ENCODE measurements around the gene ADGRV1. TPM values are rescaled to one million over a fixed set of nuclear protein-coding genes. Genes with fewer than 3 reads are reported as not detected.

The ADGRV1 gene
- total RNA-seq, 1 experiment from 2014 or later: 64.8 TPM

GRCh38 chr5:90912476-90912875 is 353.9 kb downstream of the ADGRV1 start:
- Histone ChIP-seq H3K9me3 (ENCODE audit: control insufficient read depth, low read depth, low read length) (no peaks in the 10 kb centered on the region), H4K91ac (ENCODE audit: insufficient read length, low read depth, low read length) (no peak overlapping the region), H4K5ac (ENCODE audit: insufficient read length, low read depth, low read length) (no peak overlapping the region), H3K23me2 (ENCODE audit: insufficient read length, low read depth, low read length, poor library complexity, severe bottlenecking) (no peaks in the 10 kb centered on the region), H3K79me1 (ENCODE audit: insufficient read depth, low read depth, low read length, poor library complexity, severe bottlenecking) (no peaks in the 10 kb centered on the region), H3K14ac (ENCODE audit: insufficient read depth, low read length) (no peak overlapping the region), H2AFZ (ENCODE audit: low read length) (no peak overlapping the region), H3K4me1 (ENCODE audit: insufficient read depth, low read length) (no peaks in the 10 kb centered on the region; the same call in 1 of the 2 replicates), H3K23ac (ENCODE audit: insufficient read length, low read depth, low read length) (no peak overlapping the region), H3K79me2 (ENCODE audit: insufficient read depth, low read length) (no peaks in the 10 kb centered on the region), H3K4me2 (ENCODE audit: insufficient read depth, insufficient read length, low read length) (no peak overlapping the region), H2BK5ac (ENCODE audit: insufficient read length, low read length) (no peak overlapping the region), H3K4ac (ENCODE audit: low read depth, low read length) (no peak overlapping the region), H2BK15ac (ENCODE audit: low read depth, low read length) (no peak overlapping the region), H3K18ac (ENCODE audit: insufficient read length, low read depth, low read length) (no peak overlapping the region), H3T11ph (ENCODE audit: low read length) (no peak overlapping the region), H3K27ac (ENCODE audit: insufficient read length, low read depth, low read length) (no peak overlapping the region), H3K27me3 (ENCODE audit: insufficient read depth, low read length) (no peaks in the 10 kb centered on the region), H3K9ac (ENCODE audit: extremely low read depth, insufficient read length, low read length) (no peak overlapping the region), H4K8ac (replicated peaks; ENCODE audit: insufficient read length, low read depth, low read length) (no peak overlapping the region), H2AK5ac (ENCODE audit: insufficient read length, low read length) (no peak overlapping the region), H3K56ac (ENCODE audit: insufficient read length, low read depth, low read length) (no peak overlapping the region), H2BK120ac (ENCODE audit: low read depth, low read length, poor library complexity, severe bottlenecking) (no peak overlapping the region), H2BK20ac (ENCODE audit: low read depth, low read length, poor library complexity, severe bottlenecking) (no peak overlapping the region), H2BK12ac (ENCODE audit: insufficient read length, low read depth, low read length) (no peak overlapping the region), H4K20me1 (ENCODE audit: control insufficient read depth, insufficient read depth, insufficient read length) (no peaks in the 10 kb centered on the region)
- whole genome bisulfite sequencing (ENCODE audit: extremely low coverage, insufficient read length, low lambda C conversion rate): no CpG with 5 or more reads among the region's 4 CpGs
- Mint-ChIP-seq H3K27ac (no peak overlapping the region), H3K4me3 (no peak overlapping the region), H3K36me3 (ENCODE audit: insufficient read depth in 1 of 3, low read depth in 3 of 3) (peaks cover 0 to 5% (median 4%) of the 10 kb centered on the region in 3 experiments; a peak in 3 of 7 replicates), H3K27me3 (ENCODE audit: low read depth) (no peaks in the 10 kb centered on the region), H3K4me1 (peaks cover 16 to 33% of the 10 kb centered on the region in 2 experiments), H3K9me3 (no peaks in the 10 kb centered on the region)
- no peak for TF ChIP-seq CTCF (conservative IDR thresholded peaks at IDR 0.05)
- DNase-seq: no peak

Measured in H9 (cell line).